Smooth muscle cell (in vitro differentiated cells): ENCODE measurements around the gene TAOK3. TPM values are rescaled to one million over a fixed set of nuclear protein-coding genes. Genes with fewer than 3 reads are reported as not detected.

Experiments used
- DNase-seq: peaks from one replicate; lab custom pipeline; 2025; ENCODE audit not compliant: unreplicated experiment; lab: John Stamatoyannopoulos, UW
- H2AFZ ChIP-seq: fragments of 200-600 bp; sonication (generic); 2 replicates; pipeline ENCODE4 v1.6.0; 2016; ENCODE audit warnings: antibody characterized with exemption, low read depth, mild to moderate bottlenecking
- H3F3A ChIP-seq: fragments of 200-600 bp; sonication (generic); 2 replicates; pipeline ENCODE4 v1.6.0; 2017; ENCODE audit warnings: antibody characterized with exemption, low read depth
- H3K27ac ChIP-seq: fragments of 200-600 bp; sonication (generic); 2 replicates; pipeline ENCODE4 v1.5.1; 2016; ENCODE audit warnings: low read depth, mild to moderate bottlenecking
- H3K27me3 ChIP-seq: fragments of 200-600 bp; sonication (generic); 2 replicates; pipeline ENCODE4 v1.6.1; 2016; ENCODE audit warnings: low read depth, mild to moderate bottlenecking
- H3K36me3 ChIP-seq: fragments of 200-600 bp; sonication (generic); 2 replicates; pipeline ENCODE4 v1.5.1; 2016; ENCODE audit warnings: low read depth
- H3K4me1 ChIP-seq: fragments of 200-600 bp; sonication (generic); 2 replicates; pipeline ENCODE4 v1.5.1; 2016; ENCODE audit warnings: low read depth
- H3K4me2 ChIP-seq: fragments of 200-600 bp; sonication (generic); 2 replicates; pipeline ENCODE4 v1.6.0; 2016; ENCODE audit warnings: mild to moderate bottlenecking
- H3K4me3 ChIP-seq: fragments of 200-600 bp; sonication (generic); 2 replicates; pipeline ENCODE4 v1.5.1; 2016; ENCODE audit warnings: mild to moderate bottlenecking
- H3K79me2 ChIP-seq: fragments of 200-600 bp; sonication (generic); 2 replicates; pipeline ENCODE4 v1.6.0; 2016; ENCODE audit warnings: low read depth, mild to moderate bottlenecking
- H3K9ac ChIP-seq: fragments of 200-600 bp; sonication (generic); 2 replicates; pipeline ENCODE4 v1.6.0; 2016; ENCODE audit warnings: low read depth
- H3K9me3 ChIP-seq: fragments of 200-600 bp; sonication (generic); replicated peaks from 2 replicates; pipeline ENCODE4 v1.5.1; 2016; ENCODE audit warnings: low read depth
- H4K20me1 ChIP-seq: fragments of 200-600 bp; sonication (generic); 2 replicates; pipeline ENCODE4 v1.6.0; 2016; ENCODE audit warnings: low read depth
- CTCF ChIP-seq: fragments of 200-600 bp; sonication (generic); IDR thresholded peaks from 2 replicates; pipeline ENCODE4 v1.5.1; 2017; ENCODE audit warnings: borderline replicate concordance, mild to moderate bottlenecking, antibody characterized with exemption; ENCODE audit not compliant: insufficient read depth, poor library complexity, severe bottlenecking
- WGBS: methylation state at CpG from one replicate; pipeline ENCODE4 v1.1.7; 2016; ENCODE audit warnings: low lambda C conversion rate; 5-methylcytosine and 5-hydroxymethylcytosine counted together
- polyA plus RNA-seq: library from polyadenylated mRNA; unstranded; fragments of >200 nt; fragmentation: Nextera tagmentation; extraction: Ambion mirVana; gene quantifications from 2 replicates; pipeline ENCODE4 v1.2.1, GENCODE V29; 2016
- total RNA-seq: library from RNA; depleted of rRNA; stranded (reverse); fragments of >200 nt; gene quantifications from 2 replicates; pipeline ENCODE4 v1.2.3, GENCODE V29; 2014

TAOK3 gene
- total and polyA plus RNA-seq, 2 experiments from 2014 or later = 7.3 to 7.9 TPM

GRCh38 chr12:118304093-118304492 is 68.6 kb downstream of the TAOK3 start:
- Histone ChIP-seq H3K79me2 (no peaks in the 10 kb centered on the region), H3K4me2 (no peak overlapping the region), H3K27me3 (no peaks in the 10 kb centered on the region), H4K20me1 (no peaks in the 10 kb centered on the region), H3F3A (peaks cover 7% of the 10 kb centered on the region), H3K9me3 (no peaks in the 10 kb centered on the region), H3K27ac (no peak overlapping the region), H3K9ac (no peak overlapping the region), H3K36me3 (no peaks in the 10 kb centered on the region), H3K4me1 (peaks cover 10% of the 10 kb centered on the region), H3K4me3 (no peak overlapping the region), H2AFZ (no peak overlapping the region)
- DNase-seq = no peak
- WGBS = 91% methylated on average over 4 of the region's 4 CpGs
- TF ChIP-seq CTCF = no peak

GRCh38 chr12:118302053-118302452 is 70.7 kb downstream of the TAOK3 start:
- no peak for TF ChIP-seq CTCF
- Histone ChIP-seq H3K27ac (no peak overlapping the region), H2AFZ (no peak overlapping the region), H3K4me3 (no peak overlapping the region), H3K4me2 (no peak overlapping the region), H3F3A (no peaks in the 10 kb centered on the region), H3K36me3 (no peaks in the 10 kb centered on the region), H3K9ac (no peak overlapping the region), H3K9me3 (no peaks in the 10 kb centered on the region), H3K4me1 (peaks cover 3% of the 10 kb centered on the region), H4K20me1 (no peaks in the 10 kb centered on the region), H3K79me2 (no peaks in the 10 kb centered on the region), H3K27me3 (no peaks in the 10 kb centered on the region)
- DNase-seq = no peak

GRCh38 chr12:118299791-118300460 is 72.8 kb downstream of the TAOK3 start:
- Histone ChIP-seq H4K20me1 (no peaks in the 10 kb centered on the region), H3K36me3 (no peaks in the 10 kb centered on the region), H3K9ac (no peak overlapping the region), H3K4me1 (no peaks in the 10 kb centered on the region), H3K9me3 (no peaks in the 10 kb centered on the region), H2AFZ (no peak overlapping the region), H3K4me2 (no peak overlapping the region), H3K4me3 (no peak overlapping the region), H3K27me3 (no peaks in the 10 kb centered on the region), H3K27ac (no peak overlapping the region), H3K79me2 (no peaks in the 10 kb centered on the region), H3F3A (no peaks in the 10 kb centered on the region)
- WGBS = 83% methylated on average over 5 of the region's 5 CpGs
- TF ChIP-seq CTCF = no peak
- DNase-seq = no peak

GRCh38 chr12:118297284-118297683 is 75.4 kb downstream of the TAOK3 start:
- Histone ChIP-seq H2AFZ (no peak overlapping the region), H3K27ac (no peak overlapping the region), H3F3A (no peaks in the 10 kb centered on the region), H3K4me2 (no peak overlapping the region), H3K79me2 (no peaks in the 10 kb centered on the region), H3K27me3 (no peaks in the 10 kb centered on the region), H3K4me3 (no peak overlapping the region), H3K4me1 (no peaks in the 10 kb centered on the region), H4K20me1 (no peaks in the 10 kb centered on the region), H3K9ac (no peak overlapping the region), H3K36me3 (no peaks in the 10 kb centered on the region), H3K9me3 (no peaks in the 10 kb centered on the region)
- DNase-seq = no peak
- no peak for TF ChIP-seq CTCF
- 96% methylated on average over 2 of the region's 2 CpGs for WGBS
